IMR-90 (cell line): ENCODE measurements around the gene TIMM44. TPM values are rescaled to one million over a fixed set of nuclear protein-coding genes. Genes with fewer than 3 reads are reported as not detected.

Source experiments
- ATAC-seq: fragments of 200-7000 bp; cut with Tn5 transposase; 2 replicates; pipeline ENCODE4 v1.9.1; 2020; ENCODE audit warnings: low read depth, mild to moderate bottlenecking, moderate library complexity
- BruUV-seq: library from RNA; stranded (reverse); fragments of 400-500 nt; replicated peaks from 2 replicates; lab custom pipeline; 2021; lab: Mats Ljungman, UMichigan
- CTCF ChIA-PET: fragments of 300-600 bp; formaldehyde crosslinking; extraction: SDS; loops from one replicate; lab custom pipeline; 2021; ENCODE audit warnings: antibody characterized with exemption; lab: Yijun Ruan, JAX
- POLR2A ChIA-PET: fragments of 300-600 bp; sonication (Branson Sonifier 250); formaldehyde crosslinking; loops from one replicate; lab custom pipeline; 2022; ENCODE audit warnings: antibody characterized with exemption; ENCODE audit not compliant: unreplicated experiment; lab: Charles Lee
- DNase-seq: peaks from one replicate; pipeline ENCODE4 v3.0.0; 2013
- H2AFZ ChIP-seq: replicated peaks from 2 replicates; pipeline ENCODE3; 2013; ENCODE audit warnings: low read length, mild to moderate bottlenecking; ENCODE audit not compliant: poor library complexity
- H2AK5ac ChIP-seq: 2 replicates; pipeline ENCODE4 v1.6.1; 2013; ENCODE audit warnings: low read depth, low read length, inconsistent platforms
- H2AK9ac ChIP-seq: replicated peaks from 2 replicates; pipeline ENCODE3; 2013; ENCODE audit warnings: mild to moderate bottlenecking, low read depth, low read length, moderate library complexity; ENCODE audit not compliant: poor library complexity
- H2BK120ac ChIP-seq: 2 replicates; pipeline ENCODE4 v1.6.1; 2013; ENCODE audit warnings: low read depth, low read length, inconsistent platforms
- H2BK15ac ChIP-seq: 3 replicates; pipeline ENCODE4 v1.6.1; 2013; ENCODE audit warnings: low read depth, low read length, inconsistent platforms
- H2BK20ac ChIP-seq: 2 replicates; pipeline ENCODE4 v1.6.1; 2013; ENCODE audit warnings: low read depth, mild to moderate bottlenecking, inconsistent platforms, low read length, moderate library complexity
- H2BK5ac ChIP-seq: 2 replicates; pipeline ENCODE4 v1.6.1; 2013; ENCODE audit warnings: mild to moderate bottlenecking, low read depth, low read length, inconsistent platforms; ENCODE audit not compliant: poor library complexity, severe bottlenecking
- H3K14ac ChIP-seq: replicated peaks from 2 replicates; pipeline ENCODE4 v1.6.1; 2013; ENCODE audit warnings: low read depth, low read length, inconsistent platforms
- H3K18ac ChIP-seq: 2 replicates; pipeline ENCODE4 v1.6.1; 2013; ENCODE audit warnings: low read depth, low read length, control low read depth
- H3K23ac ChIP-seq: 2 replicates; pipeline ENCODE4 v1.6.1; 2013; ENCODE audit warnings: low read depth, low read length, inconsistent platforms
- H3K27ac ChIP-seq: 2 replicates; pipeline ENCODE4 v1.5.1; 2013; ENCODE audit warnings: mild to moderate bottlenecking, control low read depth, low read length; ENCODE audit not compliant: insufficient read depth
- H3K27me3 ChIP-seq: 2 replicates; pipeline ENCODE4 v1.6.1; 2013; ENCODE audit warnings: low read length; ENCODE audit not compliant: control insufficient read depth, insufficient read depth
- H3K36me3 ChIP-seq: 2 replicates; pipeline ENCODE4 v1.6.1; 2013; ENCODE audit warnings: low read length, mixed read lengths; ENCODE audit not compliant: control insufficient read depth, insufficient read depth
- H3K4ac ChIP-seq: 2 replicates; pipeline ENCODE4 v1.6.1; 2013; ENCODE audit warnings: low read depth, low read length, inconsistent platforms
- H3K4me1 ChIP-seq: 2 replicates; pipeline ENCODE4 v1.6.1; 2013; ENCODE audit warnings: low read length, mixed read lengths; ENCODE audit not compliant: control insufficient read depth, insufficient read depth
- H3K4me2 ChIP-seq: 2 replicates; pipeline ENCODE4 v1.6.1; 2013; ENCODE audit warnings: low read depth, mild to moderate bottlenecking, control low read depth, low read length, moderate library complexity
- H3K4me3 ChIP-seq: 2 replicates; pipeline ENCODE4 v1.5.1; 2013; ENCODE audit warnings: low read depth, mild to moderate bottlenecking, control low read depth, low read length, moderate library complexity; ENCODE audit not compliant: insufficient read depth
- H3K56ac ChIP-seq: 2 replicates; pipeline ENCODE4 v1.6.1; 2013; ENCODE audit warnings: low read length, inconsistent platforms; ENCODE audit not compliant: insufficient read depth; ENCODE audit errors: extremely low read depth
- H3K79me1 ChIP-seq, 2 experiments: 2 replicates each; pipeline ENCODE4 v1.6.1; 2013; ENCODE audit warnings: low read length in 2 of 2, inconsistent platforms in 1 of 2, low read depth in 1 of 2
- H3K9ac ChIP-seq: 2 replicates; pipeline ENCODE4 v1.6.1; 2013; ENCODE audit warnings: low read depth, low read length, control low read depth
- H3K9me1 ChIP-seq: 2 replicates; pipeline ENCODE4 v1.6.1; 2013; ENCODE audit warnings: low read length, inconsistent platforms; ENCODE audit not compliant: insufficient read depth
- H3K9me3 ChIP-seq: 2 replicates; pipeline ENCODE4 v1.6.1; 2013; ENCODE audit warnings: low read length; ENCODE audit not compliant: control insufficient read depth, insufficient read depth
- H4K20me1 ChIP-seq: 2 replicates; pipeline ENCODE4 v1.6.1; 2013; ENCODE audit warnings: low read length, inconsistent platforms; ENCODE audit not compliant: insufficient read depth
- H4K5ac ChIP-seq: 2 replicates; pipeline ENCODE4 v1.6.1; 2013; ENCODE audit warnings: mild to moderate bottlenecking, low read depth, low read length, control low read depth
- H4K8ac ChIP-seq, 2 experiments: 2 replicates each; pipeline ENCODE4 v1.6.1; 2013; ENCODE audit warnings: low read depth in 2 of 2, low read length in 2 of 2, control low read depth in 1 of 2, inconsistent platforms in 1 of 2
- H4K91ac ChIP-seq: 2 replicates; pipeline ENCODE4 v1.6.1; 2013; ENCODE audit warnings: low read depth, low read length, inconsistent platforms; ENCODE audit not compliant: insufficient read depth
- BHLHE40 ChIP-seq: fragments of 150-350 bp; IDR thresholded peaks from 2 replicates; pipeline ENCODE4 v1.6.1; 2016; ENCODE audit warnings: mild to moderate bottlenecking, low read depth, low read length
- CEBPB ChIP-seq: IDR thresholded peaks from 2 replicates; pipeline ENCODE4 v1.6.1; 2012; ENCODE audit warnings: low read depth, low read length, improper control_type of control experiment
- CHD1 ChIP-seq: IDR thresholded peaks from 2 replicates; pipeline ENCODE4 v1.6.1; 2012; ENCODE audit warnings: low read depth, low read length, improper control_type of control experiment
- FOS ChIP-seq: fragments of 150-350 bp; IDR thresholded peaks from 2 replicates; pipeline ENCODE4 v1.6.1; 2016; ENCODE audit warnings: low read depth, low read length
- MAZ ChIP-seq: IDR thresholded peaks from 2 replicates; pipeline ENCODE4 v1.6.1; 2012; ENCODE audit warnings: low read depth, mild to moderate bottlenecking, low read length, improper control_type of control experiment, moderate library complexity, borderline replicate concordance
- MXI1 ChIP-seq: IDR thresholded peaks from 2 replicates; pipeline ENCODE4 v1.6.1; 2012; ENCODE audit warnings: low read depth, mild to moderate bottlenecking, low read length, moderate library complexity, borderline replicate concordance
- NFE2L2 ChIP-seq: fragments of 150-350 bp; IDR thresholded peaks from 2 replicates; pipeline ENCODE4 v1.6.1; 2016; ENCODE audit warnings: low read depth, mild to moderate bottlenecking, low read length
- POLR2A ChIP-seq: IDR thresholded peaks from 2 replicates; pipeline ENCODE4 v1.6.1; 2012; ENCODE audit warnings: mild to moderate bottlenecking, low read depth, low read length
- RAD21 ChIP-seq: IDR thresholded peaks from 2 replicates; pipeline ENCODE4 v1.6.1; 2012; ENCODE audit warnings: low read length, improper control_type of control experiment
- RCOR1 ChIP-seq: IDR thresholded peaks from 2 replicates; pipeline ENCODE4 v1.6.1; 2012; ENCODE audit warnings: mild to moderate bottlenecking, low read length, improper control_type of control experiment; ENCODE audit not compliant: insufficient replicate concordance
- RFX5 ChIP-seq: IDR thresholded peaks from 2 replicates; pipeline ENCODE4 v1.8.0; 2012; ENCODE audit warnings: low read depth, mild to moderate bottlenecking, low read length, moderate library complexity
- SMC3 ChIP-seq: fragments of 150-350 bp; IDR thresholded peaks from 2 replicates; pipeline ENCODE4 v1.6.1; 2016; ENCODE audit warnings: low read depth, mild to moderate bottlenecking, antibody characterized with exemption, low read length, moderate library complexity
- USF2 ChIP-seq: fragments of 150-350 bp; IDR thresholded peaks from 2 replicates; pipeline ENCODE4 v1.6.1; 2017; ENCODE audit warnings: mild to moderate bottlenecking, antibody characterized with exemption, low read length, low read depth
- WGBS, 2 experiments: methylation state at CpG; one replicate each; pipeline versions ENCODE4 v1.1.5 to v1.1.7; 2013; ENCODE audit warnings: missing lambda C conversion rate in 2 of 2; ENCODE audit not compliant: insufficient read length in 1 of 2; ENCODE audit errors: extremely low coverage in 2 of 2; 5-methylcytosine and 5-hydroxymethylcytosine counted together
- dilution Hi-C: fragments of 300-500 bp; cut with HindIII; formaldehyde crosslinking; loops from one replicate; pipeline ENCODE4 v1.14.3; 2018; ENCODE audit warnings: low sequenced_read_pairs; ENCODE audit not compliant: unreplicated experiment
- in situ Hi-C: fragments of 300-500 bp; cut with MboI; formaldehyde crosslinking; loops from 3 replicates; pipeline ENCODE4 v1.14.3; 2019; ENCODE audit warnings: low sequenced_read_pairs, inconsistent platforms, mixed read lengths
- intact Hi-C: fragments of 100-400 bp; cut with micrococcal nuclease; formaldehyde crosslinking; loops from 2 replicates; pipeline ENCODE4 v1.10.0; 2022
- polyA plus RNA-seq, 3 experiments: library from polyadenylated mRNA; depleted of rRNA; stranded (reverse); fragments of >200 nt; gene quantifications; 2 replicates each; pipeline ENCODE4 v1.2.3, GENCODE V29; 2012; ENCODE audit warnings: low replicate concordance in 1 of 3
- total RNA-seq: library from RNA; depleted of rRNA; stranded (reverse); fragments of >200 nt; gene quantifications from 2 replicates; pipeline ENCODE4 v1.2.3, GENCODE V29; 2012
- TF ChIP-seq, protein P1 (sequence below): fragments of 150-350 bp; IDR thresholded peaks from 2 replicates; pipeline ENCODE4 v1.6.1; 2016; ENCODE audit warnings: low read depth, mild to moderate bottlenecking, low read length, moderate library complexity, borderline replicate concordance

TIMM44 gene
- total and polyA plus RNA-seq, 2 of the 4 experiments (the other 2 are of a cell fraction): 37.6 to 52.3 TPM

GRCh38 chr19:7933828-7934725, 9.4 kb downstream of the TIMM44 start:
- Histone ChIP-seq H3K9ac (no peak overlapping the region), H3K18ac (no peak overlapping the region), H3K4me1 (peaks cover 6% of the 10 kb centered on the region), H2AK5ac (no peak overlapping the region), H3K9me1 (no peaks in the 10 kb centered on the region), H3K36me3 (peaks cover 65% of the 10 kb centered on the region), H4K91ac (no peak overlapping the region), H4K8ac (no peak overlapping the region), H2AFZ (no peak overlapping the region), H2BK15ac (no peak overlapping the region), H2BK20ac (no peak overlapping the region), H3K56ac (no peak overlapping the region), H3K14ac (no peak overlapping the region), H3K4ac (no peak overlapping the region), H3K9me3 (no peaks in the 10 kb centered on the region), H4K20me1 (peaks cover 5% of the 10 kb centered on the region), H3K23ac (no peak overlapping the region), H2AK9ac (no peak overlapping the region), H3K27ac (no peak overlapping the region), H2BK120ac (no peak overlapping the region), H2BK5ac (no peak overlapping the region), H3K4me3 (no peak overlapping the region), H3K27me3 (no peaks in the 10 kb centered on the region), H3K79me1 (peaks cover 7 to 23% of the 10 kb centered on the region in 2 experiments; a peak in 2 of 4 replicates), H3K4me2 (no peak overlapping the region), H4K5ac (no peak overlapping the region)
- BruUV-seq: no TSS peak
- 94% methylated on average over 29 of the region's 55 CpGs; no CpG with 5 or more reads in 1 of the 2 experiments for WGBS, 2 experiments
- in situ Hi-C loops: no loop called here
- ChIA-PET CTCF (interaction anchor here (0.6 kb wide), 1 partner anchor 343 kb away, joined by 3 read pairs; no protein-coding TSS in a partner anchor), POLR2A (no interaction called here)
- intact Hi-C loops: no loop called here
- dilution Hi-C loops: no loop called here
- DNase-seq: no peak
- no peak for ATAC-seq
- TF ChIP-seq RFX5 (no peak), POLR2A (no peak), RAD21 (no peak), RCOR1 (no peak), MXI1 (no peak), NFE2L2 (no peak), FOS (no peak), USF2 (no peak), BHLHE40 (no peak), CHD1 (no peak), MAZ (no peak), CEBPB (no peak), SMC3 (no peak)
- TF ChIP-seq, protein P1, sequence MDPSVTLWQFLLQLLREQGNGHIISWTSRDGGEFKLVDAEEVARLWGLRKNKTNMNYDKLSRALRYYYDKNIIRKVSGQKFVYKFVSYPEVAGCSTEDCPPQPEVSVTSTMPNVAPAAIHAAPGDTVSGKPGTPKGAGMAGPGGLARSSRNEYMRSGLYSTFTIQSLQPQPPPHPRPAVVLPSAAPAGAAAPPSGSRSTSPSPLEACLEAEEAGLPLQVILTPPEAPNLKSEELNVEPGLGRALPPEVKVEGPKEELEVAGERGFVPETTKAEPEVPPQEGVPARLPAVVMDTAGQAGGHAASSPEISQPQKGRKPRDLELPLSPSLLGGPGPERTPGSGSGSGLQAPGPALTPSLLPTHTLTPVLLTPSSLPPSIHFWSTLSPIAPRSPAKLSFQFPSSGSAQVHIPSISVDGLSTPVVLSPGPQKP: no peak
